ENCODE results near the gene KCTD1.
"Not testable (repeated sequence)": the region's sequence is repeated elsewhere in the genome, so short reads cannot be mapped to it uniquely, and the experiment has no call there.

Gene KCTD1

GRCh38 chr18:26454616-26455015, 93.7 kb downstream of the KCTD1 start:
- no peak for DNase-seq

DNA sequence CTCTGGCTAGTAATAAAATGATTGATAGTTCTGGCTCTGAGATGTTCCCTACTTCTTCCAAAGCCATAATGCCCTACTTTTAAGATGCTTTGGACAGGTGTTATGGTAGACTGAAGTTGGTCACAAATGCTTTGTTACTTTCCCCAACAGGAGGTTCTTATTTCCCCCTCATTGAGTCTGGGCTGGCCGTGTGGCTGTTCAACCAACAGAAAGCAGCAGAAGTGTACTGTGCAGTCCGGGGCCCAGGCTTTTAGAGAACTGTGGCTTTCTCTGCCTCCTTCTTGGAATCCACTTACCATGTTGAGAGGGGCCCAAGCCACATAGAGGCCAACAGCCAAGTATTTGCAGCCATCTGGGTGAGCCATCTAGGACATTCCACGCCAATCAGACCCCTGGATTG, 94.2 kb downstream of the KCTD1 start:
- no peak for DNase-seq

DNA sequence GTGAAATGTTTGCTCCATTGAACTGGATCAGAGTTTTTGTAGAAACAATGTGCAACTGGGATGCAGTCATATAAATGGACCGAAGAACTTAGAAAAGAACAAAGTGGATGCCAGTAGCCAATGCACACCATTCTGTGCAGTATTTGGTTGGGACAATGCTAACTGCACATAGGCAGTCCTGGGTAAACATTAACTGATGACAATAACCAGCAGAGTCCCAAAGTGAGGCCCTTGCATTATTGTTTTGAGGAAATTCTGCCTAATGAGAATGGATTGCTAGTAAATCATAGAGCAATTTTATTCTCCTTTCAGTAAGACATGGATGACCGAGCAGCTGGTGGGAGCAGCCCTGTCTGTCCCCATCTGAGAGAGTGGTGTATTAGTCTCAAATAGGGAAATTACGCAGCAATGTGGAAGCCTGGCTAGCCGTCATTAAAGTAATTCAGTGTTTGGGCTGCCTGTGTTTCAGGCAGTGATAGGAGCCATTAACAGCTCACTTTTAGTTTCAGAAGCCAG, 94.9 kb downstream of the KCTD1 start:
- no peak for DNase-seq

DNA sequence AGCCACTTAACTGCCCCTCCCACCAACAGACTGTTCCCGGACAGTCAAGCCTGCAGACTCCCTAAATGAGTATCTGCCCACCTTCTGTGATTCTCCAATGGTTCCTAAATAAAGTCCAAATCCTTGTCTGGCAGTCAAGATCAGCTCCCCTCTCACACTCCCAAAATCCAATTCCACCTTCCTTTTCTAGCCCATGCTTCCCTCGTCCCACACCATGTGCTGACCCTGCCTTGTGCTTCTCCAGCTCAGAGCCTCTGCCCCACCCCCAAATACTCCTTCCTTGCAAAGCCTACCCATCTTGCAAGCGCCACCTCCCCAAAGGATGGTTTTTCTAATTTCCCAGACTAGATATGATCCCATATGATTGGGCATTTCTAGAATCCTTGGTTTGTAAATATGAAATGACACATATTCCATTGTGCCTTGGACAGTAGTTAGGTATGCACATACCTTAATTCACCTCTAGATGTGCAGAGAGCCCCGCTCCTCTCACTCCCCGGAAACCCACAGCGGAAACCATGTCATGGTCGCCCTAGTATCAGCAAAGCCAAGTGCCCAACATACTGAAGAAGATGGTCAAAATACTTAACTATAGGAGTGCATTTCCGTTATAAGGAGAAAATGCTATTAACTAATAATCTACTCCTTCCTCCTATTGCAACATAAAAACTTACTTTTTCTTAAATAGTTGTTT, 97.2 kb downstream of the KCTD1 start:
- no peak for DNase-seq

GRCh38 chr18:26448714-26449159, 99.6 kb downstream of the KCTD1 start:
- no peak for DNase-seq

DNA sequence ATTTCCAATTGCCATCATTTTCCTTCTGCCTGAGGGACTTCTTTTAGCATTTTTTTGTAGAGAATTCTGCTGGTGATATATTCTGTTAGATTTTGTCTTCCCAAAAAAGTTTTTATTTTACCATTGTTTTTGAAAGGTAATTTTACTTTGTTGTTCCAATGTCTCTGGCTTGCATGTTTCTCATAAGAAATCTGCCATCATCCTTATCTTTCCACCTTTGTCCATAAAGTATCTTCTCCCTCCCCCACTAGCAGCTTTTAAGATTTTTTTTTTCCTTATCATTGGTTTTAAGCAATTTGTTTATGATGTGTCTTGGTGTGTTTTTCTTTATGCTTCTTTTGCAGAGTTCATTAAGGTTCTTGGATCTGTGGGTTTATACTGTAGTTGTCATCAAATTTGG, 104.5 kb downstream of the KCTD1 start:
- DNase-seq, result no peak

DNA sequence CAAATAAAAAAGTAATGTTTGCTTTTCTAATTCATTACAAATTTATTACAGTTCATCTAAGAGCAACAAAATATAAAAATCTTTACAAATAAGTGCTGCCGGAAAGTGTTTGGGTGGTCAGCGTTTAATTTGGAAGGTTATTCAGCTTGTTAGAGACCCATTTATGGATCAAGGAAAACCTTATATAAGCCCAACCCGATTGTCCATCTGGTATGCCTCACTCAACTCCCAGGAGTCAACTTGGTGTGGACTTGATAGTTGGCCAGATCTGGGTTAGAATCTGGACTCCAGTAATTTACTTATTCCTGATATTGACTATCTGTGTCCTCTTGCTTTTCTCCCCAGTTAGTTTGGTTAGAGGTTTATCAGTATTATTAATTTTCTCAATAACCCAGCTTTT, 106.2 kb downstream of the KCTD1 start:
- no peak for DNase-seq

DNA sequence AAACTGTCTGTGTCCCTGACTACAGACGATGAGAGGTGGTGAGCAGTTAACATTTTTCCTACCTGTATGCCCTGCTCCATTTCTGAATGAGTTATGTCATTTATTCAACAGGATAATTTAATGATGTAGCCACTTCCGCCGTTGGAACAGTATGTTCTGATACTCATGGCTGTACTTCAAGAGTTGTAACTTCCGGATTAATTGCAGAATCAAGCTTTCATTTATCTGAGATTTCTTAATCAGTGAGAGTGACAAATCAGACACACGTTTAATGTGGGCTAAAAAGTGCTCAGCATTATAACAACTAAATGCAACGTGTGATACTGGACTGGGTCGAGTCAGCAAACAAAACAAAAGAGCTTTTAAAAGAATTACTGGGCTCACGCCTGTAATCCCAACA, 107.7 kb downstream of the KCTD1 start:
- DNase-seq, result no peak

GRCh38 chr18:26439537-26439936, 108.8 kb downstream of the KCTD1 start:
- DNase-seq, result no peak

DNA sequence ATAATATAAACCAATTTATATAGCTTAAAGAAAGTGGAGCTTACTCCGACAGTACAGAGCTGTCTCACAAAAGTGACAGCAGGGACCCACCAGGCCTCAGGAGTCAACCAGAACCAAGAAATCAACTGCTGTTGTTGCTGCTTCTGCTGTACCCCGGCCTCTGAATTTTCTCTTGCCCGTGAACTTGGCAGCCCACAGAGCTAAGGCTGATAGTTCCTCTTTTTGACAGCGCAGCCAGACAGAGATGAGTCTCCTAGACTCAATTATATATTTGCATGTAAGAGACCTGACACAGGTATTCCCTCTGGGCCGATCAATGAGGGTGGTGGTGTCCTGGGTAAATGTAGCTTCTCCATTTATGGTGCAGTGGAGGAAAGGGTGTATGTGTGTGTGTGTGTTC, 109.4 kb downstream of the KCTD1 start:
- no peak for DNase-seq

DNA sequence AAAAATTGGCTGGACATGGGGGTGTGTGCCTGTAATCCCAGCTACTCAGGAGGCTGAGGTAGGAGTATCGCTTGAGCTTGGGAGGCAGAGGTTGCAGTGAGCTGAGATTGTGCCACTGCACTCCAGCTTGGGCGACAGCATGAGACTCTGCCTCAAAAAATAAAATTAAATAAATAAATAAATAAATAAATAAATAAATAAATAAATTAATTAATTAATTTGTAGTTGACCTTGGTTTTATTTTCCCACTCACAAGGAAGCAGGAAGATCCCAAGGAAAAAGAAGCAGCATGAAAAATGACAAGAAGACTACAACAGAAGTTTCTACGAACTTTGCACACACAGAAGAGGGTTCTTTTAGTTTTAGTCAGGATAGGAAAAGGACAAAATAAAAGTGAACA, 110.7 kb downstream of the KCTD1 start:
- not testable (repeated sequence) for DNase-seq

GRCh38 chr18:26436176-26437051, 111.9 kb downstream of the KCTD1 start:
- no peak for DNase-seq

GRCh38 chr18:26435415-26436095, 112.8 kb downstream of the KCTD1 start:
- DNase-seq, result no peak

DNA sequence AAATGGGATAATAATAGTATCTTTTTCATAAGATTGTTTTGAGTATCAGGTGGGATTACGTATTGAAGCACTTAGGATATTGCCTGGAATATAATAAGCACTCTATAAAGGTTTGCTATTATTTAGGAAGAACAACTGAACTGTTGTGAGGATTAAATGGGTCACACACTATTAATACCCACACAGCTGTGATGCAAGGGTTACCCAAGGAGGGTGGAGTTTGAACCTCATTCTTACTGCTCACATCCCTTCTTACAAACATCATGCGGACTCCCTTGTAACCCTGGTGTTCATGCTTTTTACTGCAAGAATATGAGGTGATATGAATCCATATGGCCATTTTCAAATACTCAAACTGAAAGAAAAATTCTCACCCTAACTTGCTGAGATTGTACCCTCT, 113.5 kb downstream of the KCTD1 start:
- no peak for DNase-seq

GRCh38 chr18:26432651-26433424, 115.5 kb downstream of the KCTD1 start:
- no peak for DNase-seq

- no peak for DNase-seq
Observed at GRCh38 chr18:26429535-26430226, 118.7 kb downstream of the KCTD1 start.

- no peak for DNase-seq
Observed at GRCh38 chr18:26425148-26425531, 123.2 kb downstream of the KCTD1 start.

DNA sequence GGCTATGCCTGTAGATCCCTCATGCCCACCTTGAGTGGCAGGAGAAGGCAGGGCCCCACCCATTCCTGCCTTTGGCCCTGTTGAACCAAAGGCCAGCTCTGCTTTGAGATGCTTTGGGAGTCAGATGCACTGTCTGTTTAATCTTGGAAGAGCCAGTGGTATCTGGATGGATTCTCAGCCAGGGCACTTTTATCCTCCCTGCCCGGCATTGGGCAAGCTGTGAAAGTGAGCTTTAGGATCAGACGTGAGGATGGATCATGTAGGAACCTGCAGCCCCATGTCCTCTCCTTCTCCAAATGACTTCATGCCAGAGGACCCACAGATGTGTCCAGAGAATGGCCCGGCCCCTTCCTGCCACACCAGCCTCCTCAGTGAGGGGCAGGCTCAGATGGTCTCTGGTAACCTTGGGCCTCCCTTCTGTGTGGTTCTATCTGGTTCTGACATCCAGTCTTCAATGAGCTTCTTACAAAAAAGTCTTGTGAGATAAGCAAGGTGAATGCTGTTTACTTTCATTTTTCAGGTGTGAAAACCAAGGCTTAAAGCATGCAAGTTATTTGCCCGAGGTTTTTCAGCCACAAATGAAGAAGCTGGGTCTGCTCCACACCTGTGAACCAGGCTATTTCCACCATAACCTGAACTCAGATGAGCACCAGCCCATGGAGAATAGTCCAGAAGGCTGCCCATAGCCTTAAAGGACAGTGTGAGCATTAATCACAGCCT, 123.8 kb downstream of the KCTD1 start:
- no peak for DNase-seq

- DNase-seq, result no peak
Observed at GRCh38 chr18:26422472-26423162, 125.7 kb downstream of the KCTD1 start.

GRCh38 chr18:26421931-26422330, 126.4 kb downstream of the KCTD1 start:
- no peak for DNase-seq

- no peak for DNase-seq
Observed at GRCh38 chr18:26421503-26421902, 126.8 kb downstream of the KCTD1 start.
